Activated B cell treated with CpG ODN at 0.5 μM for 24 hours (primary cell): ENCODE data around the gene MMP1. TPM values are rescaled to one million over a fixed set of nuclear protein-coding genes. Genes with fewer than 3 reads are reported as not detected.

Source experiments
- ATAC-seq: fragments of 200-7000 bp; cut with Tn5 transposase; one replicate; pipeline ENCODE4 v1.10.0; 2021; ENCODE audit warnings: low read depth, mild to moderate bottlenecking, moderate library complexity
- CTCF ChIA-PET: fragments of 350-600 bp; sonication (Branson Sonifier 250); formaldehyde crosslinking; loops from one replicate; lab custom pipeline; 2021; ENCODE audit warnings: antibody characterized with exemption; lab: Charles Lee
- POLR2A ChIA-PET: fragments of 350-600 bp; sonication (Branson Sonifier 250); formaldehyde crosslinking; loops from one replicate; lab custom pipeline; 2021; ENCODE audit warnings: antibody characterized with exemption; lab: Charles Lee
- DNase-seq: peaks from one replicate; pipeline ENCODE4 v3.0.0; 2022
- H3K27ac Mint-ChIP-seq: one replicate; pipeline ENCODE4 v1.8.0; 2020; ENCODE audit warnings: mixed read lengths
- H3K27me3 Mint-ChIP-seq: one replicate; pipeline ENCODE4 v1.8.0; 2021; ENCODE audit warnings: mixed read lengths
- H3K36me3 Mint-ChIP-seq: one replicate; pipeline ENCODE4 v1.8.0; 2021; ENCODE audit warnings: low read depth, mixed read lengths
- H3K4me1 Mint-ChIP-seq: one replicate; pipeline ENCODE4 v1.8.0; 2021; ENCODE audit warnings: mixed read lengths
- H3K4me3 Mint-ChIP-seq: one replicate; pipeline ENCODE4 v1.8.0; 2020; ENCODE audit warnings: mild to moderate bottlenecking, mixed read lengths
- H3K9me3 Mint-ChIP-seq: one replicate; pipeline ENCODE4 v1.8.0; 2020; ENCODE audit warnings: mixed read lengths
- CTCF ChIP-seq: fragments of 200-600 bp; IDR thresholded peaks from one replicate; pipeline ENCODE4 v1.8.0; 2022; ENCODE audit warnings: antibody characterized with exemption, mild to moderate bottlenecking
- intact Hi-C: fragments of 100-400 bp; cut with micrococcal nuclease; formaldehyde crosslinking; loops from one replicate; pipeline ENCODE4 v1.15.1; 2024
- total RNA-seq: library from RNA; stranded (reverse); gene quantifications from 2 replicates; pipeline ENCODE4 v1.2.3, GENCODE V29; 2022

MMP1 gene
- total RNA-seq, 1 donor from 2014 or later, result not detected

DNA sequence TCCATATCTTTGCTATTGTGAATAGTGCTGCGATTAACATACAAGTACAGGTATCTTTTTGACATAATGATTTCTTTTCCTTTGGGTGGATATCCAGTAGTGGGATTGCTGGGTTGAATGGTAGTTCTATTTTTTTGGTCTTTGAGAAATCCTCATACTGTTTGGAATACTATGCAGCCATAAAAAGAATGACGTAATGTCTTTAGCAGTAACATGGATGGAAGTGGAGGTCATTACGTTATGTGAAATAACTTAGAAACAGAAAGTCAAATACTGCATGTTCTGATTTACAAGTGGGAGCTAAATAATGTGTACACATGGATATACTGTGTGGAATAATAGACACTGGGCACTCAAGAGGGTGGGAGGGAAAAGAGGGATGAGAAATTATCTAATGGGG, 13.6 kb downstream of the MMP1 start:
- Mint-ChIP-seq H3K27me3 (peaks cover 3% of the 10 kb centered on the region), H3K27ac (no peak overlapping the region), H3K4me3 (no peak overlapping the region), H3K4me1 (no peaks in the 10 kb centered on the region), H3K36me3 (no peaks in the 10 kb centered on the region), H3K9me3 (no peaks in the 10 kb centered on the region)
- intact Hi-C loops, result no loop called here
- ChIA-PET CTCF (no interaction called here), POLR2A (no interaction called here)
- no peak for ATAC-seq
- TF ChIP-seq CTCF, result no peak
- no peak for DNase-seq

- H3K27me3 Mint-ChIP-seq, result peaks cover 2% of the 10 kb centered on the region
- intact Hi-C loops, result no loop called here
Observed at GRCh38 chr11:102783720-102784119, 14.2 kb downstream of the MMP1 start.

DNA sequence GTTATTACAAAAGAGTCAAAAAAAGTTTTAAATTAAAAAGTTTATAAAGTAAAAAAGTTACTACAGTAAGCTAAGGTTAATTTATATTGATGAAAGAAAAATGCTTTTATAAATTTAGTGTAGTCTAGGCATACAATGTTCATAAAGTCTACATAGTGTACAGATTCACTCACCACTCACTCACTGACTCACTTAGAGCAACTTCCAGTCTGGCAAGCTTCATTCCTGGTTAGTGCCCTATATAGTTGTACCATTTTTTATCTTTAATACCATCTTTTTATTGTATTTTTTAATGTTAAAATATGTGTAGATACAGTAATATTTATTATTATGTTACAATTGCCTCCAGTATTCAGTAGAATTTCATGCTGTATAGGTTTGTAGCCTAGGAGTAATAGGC, 14.9 kb downstream of the MMP1 start:
- no peak overlapping the region for H3K4me3 Mint-ChIP-seq
- peaks cover 2% of the 10 kb centered on the region for H3K27me3 Mint-ChIP-seq
- H3K4me1 Mint-ChIP-seq, result no peaks in the 10 kb centered on the region
- H3K27ac Mint-ChIP-seq, result no peak overlapping the region
- no peaks in the 10 kb centered on the region for H3K36me3 Mint-ChIP-seq
- DNase-seq (no peak), ATAC-seq (no peak)
- ChIA-PET POLR2A (no interaction called here), CTCF (no interaction called here)
- no peak for TF ChIP-seq CTCF
- intact Hi-C loops, result no loop called here
- no peaks in the 10 kb centered on the region for H3K9me3 Mint-ChIP-seq

More at GRCh38 chr11:102783720-102784119, 14.2 kb downstream of the MMP1 start:
- Mint-ChIP-seq H3K4me1 (no peaks in the 10 kb centered on the region), H3K4me3 (no peak overlapping the region), H3K27ac (no peak overlapping the region), H3K9me3 (no peaks in the 10 kb centered on the region), H3K36me3 (no peaks in the 10 kb centered on the region)
- no peak for TF ChIP-seq CTCF
- POLR2A ChIA-PET, result no interaction called here
- DNase-seq (no peak), ATAC-seq (no peak)
- CTCF ChIA-PET, result no interaction called here

DNA sequence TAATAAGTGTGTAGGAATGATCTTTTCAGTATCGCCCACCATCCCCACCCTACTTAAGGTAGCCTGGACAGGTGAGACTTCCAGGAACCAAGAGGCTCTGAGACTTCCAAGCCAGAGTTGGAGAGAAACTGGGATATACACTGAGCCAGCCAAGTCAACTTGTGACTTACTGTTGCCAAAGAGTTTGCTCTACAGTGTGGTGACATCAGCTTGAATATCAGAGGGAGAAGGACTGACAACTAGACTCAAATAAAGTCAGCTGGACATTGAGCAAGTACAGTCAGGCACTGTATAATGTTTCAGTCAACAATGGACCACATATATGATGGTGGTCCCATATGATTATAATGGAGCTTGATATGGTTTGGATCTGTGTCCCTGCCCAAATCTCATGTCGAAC, 16.3 kb downstream of the MMP1 start:
- Mint-ChIP-seq H3K36me3 (no peaks in the 10 kb centered on the region), H3K4me3 (no peak overlapping the region), H3K9me3 (no peaks in the 10 kb centered on the region), H3K27ac (no peak overlapping the region), H3K4me1 (no peaks in the 10 kb centered on the region), H3K27me3 (peaks cover 7% of the 10 kb centered on the region)
- TF ChIP-seq CTCF, result no peak
- intact Hi-C loops, result no loop called here
- ATAC-seq (no peak), DNase-seq (no peak)
- POLR2A ChIA-PET, result no interaction called here
- CTCF ChIA-PET, result no interaction called here

DNA sequence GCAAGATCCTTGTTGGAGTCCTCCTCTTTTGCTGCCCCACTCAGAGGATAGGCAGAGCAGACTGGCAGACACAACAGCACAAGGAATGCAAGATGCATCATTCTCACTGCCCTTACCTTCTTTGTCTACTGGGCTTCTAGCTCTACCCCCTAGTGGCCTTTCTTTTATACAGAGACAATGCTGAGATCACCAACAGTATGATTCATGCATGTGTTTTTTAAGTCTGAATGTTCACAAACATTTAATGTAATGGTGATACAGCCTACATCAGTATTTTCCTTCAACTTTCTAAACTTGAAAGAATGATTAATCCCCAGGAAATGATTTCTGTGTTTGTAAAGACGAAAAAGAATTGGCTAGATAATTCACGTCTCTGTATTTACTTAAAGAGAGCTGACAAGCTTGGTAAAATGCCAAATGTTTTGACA, 17.5 kb downstream of the MMP1 start, which contains the start of gene MMP10:
MMP10 (minus strand) TSS at position 138 of the 428 bp plus-strand sequence; CDS start at position 101, 37 bp downstream.
- no peak within 1 kb of the TSS for H3K27ac Mint-ChIP-seq
- no peak for TF ChIP-seq CTCF
- H3K4me3 Mint-ChIP-seq, result no peak within 1 kb of the TSS
- DNase-seq, result no peak
- H3K27me3 Mint-ChIP-seq, result peaks cover 13% of the 10 kb centered on the region
- ATAC-seq, result no peak
- intact Hi-C loops, result no loop called here
- H3K4me1 Mint-ChIP-seq, result no peaks in the 10 kb centered on the region
- POLR2A ChIA-PET, result no interaction called here
- CTCF ChIA-PET, result no interaction called here
- no peaks in the 10 kb centered on the region for H3K9me3 Mint-ChIP-seq
- H3K36me3 Mint-ChIP-seq, result no peaks in the 10 kb centered on the region
